Activated gamma-delta T cell treated with anti-CD3 and anti-CD28 coated beads, Interleukin-2, amount 50 U/mL, for 16 hours (primary cell): Measurements from ENCODE around the gene PCAT6.
"Not testable (repeated sequence)": the region's sequence is repeated elsewhere in the genome, so short reads cannot be mapped to it uniquely, and the experiment has no call there.

ENCODE experiments used
- DNase-seq: peaks from one replicate; pipeline ENCODE4 v3.0.0-alpha.2; 2020; ENCODE audit warnings: low read depth

The PCAT6 gene

DNA sequence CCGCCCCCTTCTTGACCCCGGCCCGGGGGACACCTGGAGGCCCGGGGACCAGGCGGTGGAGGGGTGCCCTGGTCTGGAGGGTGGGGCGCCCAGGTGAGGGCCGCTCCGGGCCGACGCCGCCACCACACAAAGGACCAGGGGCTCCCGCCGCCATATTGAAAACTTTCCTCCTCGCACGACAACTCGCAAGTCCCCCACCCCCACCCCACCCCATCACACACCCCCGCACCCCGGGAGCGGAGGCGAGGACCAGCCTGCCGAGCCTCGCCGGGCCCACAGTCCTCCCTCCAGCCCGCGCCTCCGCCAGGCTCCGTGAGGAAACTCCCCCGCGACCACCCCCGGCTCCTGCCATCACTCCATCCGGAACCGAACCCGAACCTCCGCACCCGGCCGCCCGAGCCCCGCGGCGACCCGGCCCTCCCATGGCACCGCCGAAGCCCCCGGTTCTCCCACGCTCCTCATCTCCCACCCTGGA is 3.3 kb upstream of the PCAT6 start:
- peak; percentile 13 for DNase-seq

DNA sequence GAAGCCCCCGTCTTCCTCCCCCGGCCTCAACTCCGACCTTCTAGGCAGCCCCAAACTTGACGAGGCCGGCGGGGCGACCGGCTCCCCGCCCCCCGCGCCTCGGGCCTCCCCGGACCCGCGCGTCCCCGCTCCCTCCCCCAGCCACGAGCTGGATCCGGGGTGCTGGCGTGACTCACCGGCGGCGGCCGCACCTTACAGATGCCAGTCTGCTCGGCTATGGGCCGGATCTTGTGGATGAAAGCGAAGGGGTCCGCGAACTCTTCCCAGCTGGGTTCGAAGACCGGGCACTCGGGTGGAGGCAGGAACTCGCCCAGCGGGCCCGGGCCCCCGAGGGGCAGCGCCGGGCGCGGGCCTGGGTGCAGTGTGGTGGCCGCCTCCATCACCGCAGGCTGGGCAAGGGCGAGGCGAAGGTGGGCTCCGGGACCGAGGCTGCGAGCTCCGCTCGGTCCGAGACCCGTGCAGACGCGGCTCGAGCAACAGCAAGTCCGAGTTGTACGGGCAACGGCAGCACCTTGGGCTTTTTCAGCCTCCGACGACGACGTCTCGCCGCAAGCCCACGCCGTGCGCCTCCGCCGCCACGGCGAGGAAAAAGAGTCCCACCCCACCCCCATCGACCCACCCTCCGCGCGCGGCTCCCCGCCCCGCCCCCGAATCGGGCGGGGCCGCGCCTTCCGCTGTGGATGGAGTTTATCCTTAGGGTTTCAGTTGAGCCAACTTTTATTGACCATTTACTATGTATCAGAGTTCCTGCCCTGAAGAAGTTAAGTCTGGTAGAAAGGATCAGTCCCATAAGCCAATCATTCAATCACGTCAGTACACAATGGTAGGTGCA is 2.6 kb upstream of the PCAT6 start, which contains the start of gene KDM5B:
Gene KDM5B, minus strand, starts transcription at position 496 of the 832 bp plus-strand sequence. Its CDS starts 116 bp downstream, at position 380.
- DNase-seq: peak; percentile 50

DNA sequence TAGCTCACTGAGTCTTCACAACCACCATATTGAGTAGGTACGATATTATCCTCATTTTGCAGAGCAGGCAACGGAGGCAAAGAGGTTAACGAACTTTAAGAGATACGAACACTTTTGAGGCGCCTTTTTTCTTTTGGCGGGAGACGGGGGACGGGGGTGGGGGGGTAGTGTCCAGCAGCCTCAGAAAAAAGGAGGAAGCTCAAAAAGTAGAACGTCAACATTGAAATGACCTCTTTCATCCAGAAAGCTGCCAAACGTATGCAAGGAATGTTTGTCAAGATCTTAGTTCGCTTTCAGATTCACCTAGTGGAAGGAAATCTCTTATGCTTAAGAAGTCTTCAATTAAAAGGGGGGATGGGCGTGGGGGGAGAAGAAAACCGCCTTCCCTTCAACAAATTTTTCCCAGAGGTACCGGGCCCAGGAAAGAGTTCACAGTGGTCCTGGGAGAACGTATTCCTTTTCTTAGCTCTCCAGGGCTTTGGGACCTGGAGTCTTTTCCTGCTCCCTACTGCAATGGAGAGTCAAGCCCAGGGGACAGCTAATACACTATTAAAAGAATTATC is 1.1 kb upstream of the PCAT6 start:
- no peak for DNase-seq

DNA sequence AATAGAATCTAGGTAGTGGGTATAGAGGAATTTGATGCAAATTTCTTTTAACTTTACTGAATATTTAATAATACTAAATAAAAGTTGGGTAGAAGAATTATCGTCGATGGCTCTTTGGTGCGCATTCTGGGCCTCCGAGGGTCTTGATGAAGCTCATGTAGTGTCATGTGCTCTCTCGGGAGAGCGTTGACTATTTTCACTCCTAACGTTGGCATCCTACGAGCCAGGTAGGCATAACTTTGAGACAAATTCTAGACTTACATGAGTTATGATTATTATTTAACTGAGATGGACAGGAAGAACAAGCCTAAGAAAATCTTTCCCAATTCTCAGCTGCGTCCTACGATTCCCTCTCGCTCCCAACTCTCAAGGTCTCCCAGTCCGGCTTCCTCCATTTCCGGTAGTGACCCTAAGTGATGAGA is 550 bp upstream of the PCAT6 start:
- no peak for DNase-seq

DNA sequence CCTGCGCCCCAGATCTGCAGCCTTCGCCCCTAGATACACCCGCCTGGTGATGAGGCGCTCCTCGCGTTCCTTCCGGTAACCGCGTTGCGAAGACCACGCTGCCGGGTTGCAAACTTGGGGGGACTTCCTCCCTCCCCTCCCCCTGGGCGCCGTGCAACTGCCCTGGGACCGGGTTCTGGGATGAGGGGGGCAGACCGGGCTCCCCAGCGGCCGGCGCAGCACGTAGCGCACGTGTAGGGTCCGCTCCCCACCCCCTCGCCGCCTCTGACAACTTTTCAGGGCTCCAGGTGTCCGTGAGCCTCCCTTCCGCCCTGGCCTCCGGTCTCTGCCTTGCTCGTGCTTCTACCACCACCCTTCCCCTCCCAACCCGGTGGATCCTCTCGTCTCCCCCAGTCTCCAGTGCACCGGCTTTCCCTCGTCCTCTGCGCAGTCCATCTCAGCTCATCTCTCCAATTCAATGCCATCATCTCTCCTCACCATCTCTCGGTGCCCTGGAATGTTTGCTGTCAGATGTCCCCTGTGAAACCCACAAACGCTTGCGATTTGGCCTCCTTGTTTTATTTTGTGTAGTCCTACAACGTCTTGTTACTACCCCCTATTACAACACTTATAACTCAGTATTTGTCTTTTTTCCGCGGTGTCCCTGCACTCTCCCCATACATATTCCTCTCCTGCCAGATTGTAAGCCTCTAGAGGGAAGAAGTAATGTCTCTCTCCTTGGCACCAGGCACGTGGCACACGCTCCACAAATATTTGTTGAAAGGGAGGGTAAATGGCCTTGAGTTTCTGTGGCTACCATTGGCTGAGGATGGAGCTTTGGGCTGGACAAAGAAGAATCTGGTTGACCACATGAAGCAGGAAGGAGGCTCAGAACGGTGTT is 782 bp downstream of the PCAT6 start:
- DNase-seq: no peak

DNA sequence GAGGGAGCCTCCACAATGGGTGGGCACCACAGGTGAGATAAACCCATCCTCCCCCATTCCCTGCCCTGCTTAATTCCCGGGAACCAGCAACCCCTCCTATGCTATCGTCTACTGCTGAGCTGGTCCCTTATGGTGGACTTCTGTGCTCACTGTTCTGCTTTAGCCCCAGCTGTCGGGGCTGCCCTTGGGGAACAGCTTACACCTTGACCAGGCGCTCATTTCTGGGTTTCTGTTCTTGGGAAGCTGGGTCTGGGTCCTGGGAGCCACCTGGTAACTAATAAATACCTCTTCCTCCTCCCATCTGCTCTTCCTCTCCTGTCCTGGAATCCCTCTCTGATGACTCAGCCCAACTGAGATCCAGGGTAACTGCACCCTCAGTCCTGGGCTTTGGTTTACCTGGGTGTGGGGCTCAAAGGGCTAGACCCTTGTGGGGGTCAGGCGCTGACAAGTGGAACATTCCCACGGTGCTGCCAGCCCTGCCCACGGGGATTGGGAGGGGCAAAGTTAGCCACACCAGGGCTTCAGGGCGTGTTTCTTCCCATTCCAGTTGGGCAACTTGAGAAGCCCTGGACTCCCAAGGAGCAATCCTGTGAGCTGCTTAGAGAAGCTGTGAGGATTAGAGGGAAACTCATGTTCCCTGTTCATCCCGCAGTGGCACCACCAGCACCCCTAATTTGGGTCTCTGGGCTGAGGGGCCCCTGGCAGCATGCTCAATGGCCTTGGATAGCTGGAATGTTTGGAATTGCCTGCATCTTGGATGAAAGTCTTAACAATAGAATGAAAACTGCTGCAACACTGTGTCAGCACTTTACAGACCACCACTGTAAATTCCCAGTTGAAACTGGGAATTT is 1.6 kb downstream of the PCAT6 start:
- DNase-seq: no peak

DNA sequence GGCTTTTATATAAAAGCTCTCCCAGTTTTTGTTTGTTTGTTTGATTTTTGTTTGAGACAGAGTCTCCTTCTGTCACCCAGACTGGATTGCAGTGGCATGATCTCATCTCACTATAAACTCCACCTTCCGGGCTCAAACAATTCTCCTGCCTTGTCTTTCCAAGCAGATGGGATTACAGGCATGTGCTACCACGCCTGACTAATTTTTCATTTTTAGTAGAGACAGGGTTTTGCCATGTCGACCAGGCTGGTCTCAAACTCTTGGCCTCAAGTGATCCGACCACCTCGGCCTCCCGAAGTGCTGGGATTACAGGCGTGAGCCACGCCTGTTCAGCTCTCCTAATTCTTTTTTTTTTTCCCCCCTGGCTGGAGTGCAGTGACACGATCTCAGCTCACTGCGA is 4.4 kb downstream of the PCAT6 start:
- no peak for DNase-seq

DNA sequence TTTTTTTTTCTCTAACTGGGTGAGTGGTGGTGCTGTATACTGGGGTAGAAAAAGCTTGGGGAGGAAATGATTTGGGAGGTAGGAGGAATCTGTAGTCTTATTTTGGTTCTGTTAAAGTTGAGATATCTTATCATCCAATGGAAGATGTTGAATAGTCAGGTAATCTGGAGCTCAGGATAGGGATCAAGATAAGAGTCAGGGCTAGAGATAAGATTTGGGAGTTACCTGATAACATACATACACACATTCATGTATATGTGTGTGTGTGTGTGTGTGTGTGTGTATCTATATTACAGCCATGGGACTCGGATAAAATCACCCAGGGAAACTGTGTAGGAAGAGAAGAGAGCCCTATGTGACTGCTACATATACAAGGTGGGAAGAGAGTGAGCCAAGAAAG is 8.1 kb downstream of the PCAT6 start:
- DNase-seq: no peak

DNA sequence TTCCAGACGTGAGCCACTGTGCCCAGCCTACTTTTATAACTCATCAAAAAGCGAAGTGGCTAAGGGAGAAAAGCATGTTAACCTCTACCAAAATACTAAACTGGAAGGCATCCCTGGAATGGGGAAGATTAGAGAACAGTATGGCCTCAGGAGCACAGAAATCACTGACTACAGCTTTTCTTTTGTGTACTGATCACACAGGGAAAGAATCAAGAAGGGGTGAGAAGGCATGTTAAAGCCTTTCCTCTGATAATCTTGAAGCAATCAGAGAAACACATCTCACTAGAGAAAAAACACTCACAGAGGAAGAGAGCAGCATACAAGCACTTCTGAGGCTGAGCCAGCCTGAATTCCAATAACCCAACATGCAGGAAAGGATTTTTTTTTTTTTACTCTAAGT is 10.7 kb downstream of the PCAT6 start:
- DNase-seq: no peak

DNA sequence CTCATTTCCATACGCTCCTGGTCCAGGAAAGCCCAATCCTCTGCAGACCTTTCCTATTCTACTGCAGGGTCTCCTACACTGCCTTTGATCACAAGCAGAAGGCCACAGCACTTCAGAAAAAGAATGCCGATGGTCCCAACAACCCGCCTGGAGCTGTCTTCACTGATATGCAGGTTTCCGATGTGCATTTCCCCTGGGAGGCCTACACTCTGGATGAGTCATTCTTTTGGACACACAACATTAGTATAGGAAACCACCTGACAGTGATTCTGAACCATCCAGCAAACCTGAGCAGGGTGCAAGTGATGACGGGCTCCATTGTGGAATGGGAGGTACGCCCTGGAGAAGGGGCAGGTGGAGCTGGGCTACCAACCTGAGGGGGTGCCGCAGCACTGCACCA is 15.0 kb downstream of the PCAT6 start:
- DNase-seq: no peak

DNA sequence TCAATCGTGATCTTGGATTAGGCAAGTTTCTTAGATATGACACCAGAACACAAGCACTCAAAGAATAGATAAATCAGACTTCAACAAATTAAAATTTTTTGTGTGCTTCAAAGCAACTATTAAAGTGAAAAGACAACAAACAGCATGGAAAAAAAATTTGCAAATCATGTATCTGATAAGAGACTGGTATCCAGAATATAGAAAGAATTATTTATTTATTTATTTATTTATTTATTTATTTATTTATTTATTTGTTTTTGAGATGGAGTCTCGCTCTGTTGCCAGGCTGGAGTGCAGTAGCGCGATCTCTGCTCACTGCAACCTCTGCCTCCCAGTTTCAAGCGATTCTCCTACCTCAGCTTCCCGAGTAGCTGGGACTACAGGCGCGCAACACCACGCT is 18.5 kb downstream of the PCAT6 start:
- not testable (repeated sequence) for DNase-seq

DNA sequence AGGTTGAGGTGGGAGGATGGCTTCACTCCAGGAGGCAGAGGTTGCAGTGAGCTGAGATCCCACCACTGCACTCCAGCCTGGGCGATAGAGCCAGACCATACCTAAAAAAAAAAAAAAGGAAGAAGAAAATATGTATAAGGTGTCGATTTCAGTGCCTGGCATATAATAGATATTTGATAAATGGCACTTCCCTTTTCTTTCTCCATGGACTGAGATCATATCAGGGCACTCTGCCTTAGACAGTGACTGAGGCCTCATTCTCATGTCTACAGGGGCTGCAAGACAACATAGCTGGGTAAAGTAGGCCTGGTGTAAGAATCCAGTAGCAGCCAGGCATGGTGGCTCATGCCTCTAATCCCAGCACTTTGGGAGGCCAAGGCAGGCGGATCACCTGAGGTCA is 21.2 kb downstream of the PCAT6 start:
- no peak for DNase-seq

DNA sequence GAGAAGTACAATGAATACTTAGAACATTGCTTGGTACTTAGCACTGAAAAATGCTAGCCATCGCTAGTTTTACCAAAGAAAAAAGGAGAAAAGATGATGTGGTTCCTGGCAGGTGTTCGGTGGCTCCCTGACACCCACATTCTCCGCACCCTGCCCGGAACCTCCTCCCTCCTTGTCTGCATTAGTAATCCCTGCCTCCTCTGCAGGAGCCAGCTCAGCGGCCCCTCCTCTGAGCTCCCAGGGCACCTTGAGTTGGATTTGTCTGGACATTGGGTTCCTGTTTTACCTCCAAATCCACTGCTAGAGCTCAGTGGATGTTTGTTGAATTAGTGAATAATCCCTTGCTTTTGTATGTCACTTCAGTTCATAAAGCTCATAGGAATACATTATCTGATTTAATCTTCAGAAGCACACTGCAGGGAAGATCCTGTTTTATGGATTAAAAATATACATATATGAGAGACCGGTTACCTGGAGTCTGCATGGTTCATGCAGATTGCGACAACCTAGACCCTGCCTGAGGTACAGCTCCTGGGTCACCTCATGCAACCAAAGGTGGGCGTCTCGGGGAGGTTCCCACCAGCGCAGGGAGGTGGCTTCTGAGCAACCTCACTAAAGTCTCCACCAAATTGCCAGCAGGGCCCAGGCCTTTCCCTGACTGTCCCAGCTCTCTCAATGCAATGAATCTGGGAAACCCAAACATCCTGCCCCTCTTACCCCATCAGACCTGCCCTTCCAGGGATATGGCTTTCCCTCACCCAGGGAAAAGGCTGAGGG is 24.2 kb downstream of the PCAT6 start:
- no peak for DNase-seq

DNA sequence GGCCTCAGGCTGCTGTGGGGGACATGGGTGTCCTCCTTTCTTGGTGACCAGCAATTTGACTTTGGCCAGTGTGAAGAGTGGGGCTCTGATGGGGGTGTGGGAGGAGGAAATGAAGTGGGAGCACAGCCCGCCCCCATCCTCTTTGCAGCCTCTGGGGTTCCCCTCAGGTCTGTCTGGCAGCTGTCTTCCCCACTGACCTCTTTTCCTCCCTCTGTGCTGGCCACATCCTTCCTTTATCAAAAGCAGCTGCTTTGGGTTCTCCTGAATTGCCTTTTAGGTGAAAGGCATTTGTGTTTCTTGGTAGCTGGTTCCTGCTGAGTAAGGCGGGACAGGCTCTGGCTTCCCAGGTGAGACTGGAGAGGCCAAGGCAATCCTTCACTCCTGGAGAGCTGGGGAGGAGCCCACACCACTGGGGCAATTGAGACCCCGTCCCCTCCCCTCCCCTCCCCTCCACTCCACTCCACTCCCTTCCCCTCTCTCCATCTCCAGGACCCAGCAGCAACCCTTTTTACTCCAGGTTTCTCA is 24.9 kb downstream of the PCAT6 start:
- peak; percentile 11 for DNase-seq

DNA sequence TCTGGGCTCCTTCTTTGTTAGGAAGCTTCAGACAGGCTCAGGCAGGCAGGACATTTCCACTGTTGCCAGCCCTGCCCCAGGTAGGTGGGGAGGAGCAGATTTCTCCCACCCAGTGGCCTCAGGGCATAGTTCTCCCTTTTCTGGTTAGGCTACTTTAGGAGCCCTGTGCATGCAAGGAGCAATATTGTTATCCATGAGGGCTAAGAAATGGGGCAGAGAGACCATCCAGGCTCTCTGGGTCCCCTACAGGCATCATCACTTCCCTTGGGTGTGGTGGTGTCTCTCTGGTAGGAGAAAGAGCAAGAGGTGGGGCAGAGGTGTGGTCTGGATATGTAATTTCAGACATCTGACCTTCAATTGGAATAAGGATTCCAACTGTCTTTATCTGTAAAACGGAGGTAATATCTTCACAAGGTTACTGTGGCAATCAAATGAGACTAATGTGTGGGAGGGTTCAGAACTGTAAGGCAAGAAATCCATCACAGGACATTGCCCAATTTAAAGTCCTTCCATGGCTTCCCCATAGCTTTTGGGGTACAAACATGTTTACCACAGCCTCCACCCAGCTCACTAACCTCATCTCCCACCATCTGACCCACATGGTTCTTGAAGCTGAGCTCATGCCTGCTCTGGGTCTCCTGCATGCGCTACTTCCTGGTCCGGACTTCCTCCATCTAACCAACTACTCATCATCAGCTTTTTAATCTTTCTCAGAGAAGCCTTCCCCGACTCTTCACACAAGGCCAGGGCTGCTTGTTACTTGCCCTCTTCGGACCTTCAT is 26.1 kb downstream of the PCAT6 start:
- DNase-seq: no peak

DNA sequence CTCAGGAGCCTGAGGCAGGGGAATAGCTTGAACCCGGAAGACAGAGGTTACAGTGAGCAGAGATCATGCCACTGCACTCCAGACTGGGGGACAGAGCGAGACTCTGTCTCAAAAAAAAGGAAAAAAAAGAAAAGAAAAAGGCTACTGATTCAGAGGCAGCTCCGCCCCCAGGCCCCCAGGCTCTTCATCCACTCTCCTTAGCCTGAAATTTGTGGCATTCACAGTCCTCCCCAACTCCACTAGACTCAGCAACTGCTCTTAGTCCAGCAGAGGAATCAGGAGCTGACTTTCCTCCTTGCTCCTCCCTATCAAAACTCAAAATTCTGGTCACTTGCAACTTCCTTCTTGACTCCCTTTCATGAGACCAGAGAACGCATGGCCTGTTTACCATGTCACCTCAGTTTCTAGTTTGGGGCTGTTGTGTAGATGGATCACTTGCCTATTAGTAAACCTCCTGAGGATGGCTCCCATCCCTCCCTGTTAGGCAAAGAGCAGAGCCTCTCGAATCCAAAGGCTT is 27.1 kb downstream of the PCAT6 start:
- DNase-seq: no peak

DNA sequence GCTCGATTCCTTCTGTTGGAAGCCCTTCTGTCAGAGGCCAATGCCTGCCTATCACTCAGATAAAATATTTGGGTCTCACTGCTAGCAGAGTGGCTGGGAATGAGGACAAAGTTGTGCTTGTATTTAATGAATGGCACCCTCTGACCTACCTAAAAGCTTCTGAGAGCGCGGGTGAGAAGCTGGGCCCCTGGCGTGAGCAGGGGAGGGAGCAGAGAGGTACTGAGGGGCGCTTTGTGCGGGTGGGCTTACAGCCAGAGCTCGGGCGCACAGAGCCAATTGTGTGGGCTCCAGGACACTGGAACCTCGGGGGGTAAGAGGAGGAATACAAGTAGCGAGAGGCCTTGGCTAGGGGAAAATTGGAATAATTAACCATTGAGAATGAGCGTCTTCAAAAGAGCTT is 32.3 kb downstream of the PCAT6 start:
- no peak for DNase-seq

DNA sequence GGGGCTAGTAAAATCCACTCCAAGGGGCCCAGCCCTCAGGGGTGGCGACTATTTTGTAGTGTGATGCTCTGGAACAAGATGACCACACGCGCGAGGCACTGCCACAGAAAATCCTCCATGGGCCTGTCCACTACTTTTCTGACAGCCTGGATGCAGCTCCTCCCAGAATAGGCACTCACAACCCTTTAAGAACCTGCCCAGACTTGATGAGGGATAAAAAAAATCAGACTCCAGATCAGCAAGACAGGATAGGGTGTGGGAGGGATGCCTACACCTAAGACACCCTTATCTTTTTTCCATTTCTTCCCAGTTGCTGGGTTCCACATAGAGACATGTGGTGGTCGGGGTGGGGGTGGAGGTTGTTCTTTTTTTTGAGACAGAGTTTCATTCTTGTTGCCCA is 33.5 kb downstream of the PCAT6 start:
- no peak for DNase-seq

DNA sequence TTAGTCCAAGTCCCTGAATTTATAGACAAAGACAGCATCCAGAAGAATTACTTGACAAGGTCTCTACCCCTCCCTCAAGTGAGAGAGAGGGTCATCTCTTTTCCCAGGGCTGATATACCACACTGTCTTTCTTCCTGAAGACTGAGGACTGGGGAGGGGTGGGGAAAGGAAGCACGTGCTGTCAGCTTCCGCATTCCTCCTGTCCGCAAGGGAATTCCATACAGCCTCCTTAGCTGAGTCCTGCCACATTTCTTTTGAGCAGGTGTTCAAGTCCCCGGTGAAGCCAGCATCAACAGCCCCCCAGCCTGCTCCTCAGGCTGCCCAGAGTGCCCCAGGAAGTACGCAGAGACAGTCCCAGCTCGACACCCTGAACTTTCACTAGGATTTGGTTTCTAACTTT is 34.2 kb downstream of the PCAT6 start:
- DNase-seq: no peak

DNA sequence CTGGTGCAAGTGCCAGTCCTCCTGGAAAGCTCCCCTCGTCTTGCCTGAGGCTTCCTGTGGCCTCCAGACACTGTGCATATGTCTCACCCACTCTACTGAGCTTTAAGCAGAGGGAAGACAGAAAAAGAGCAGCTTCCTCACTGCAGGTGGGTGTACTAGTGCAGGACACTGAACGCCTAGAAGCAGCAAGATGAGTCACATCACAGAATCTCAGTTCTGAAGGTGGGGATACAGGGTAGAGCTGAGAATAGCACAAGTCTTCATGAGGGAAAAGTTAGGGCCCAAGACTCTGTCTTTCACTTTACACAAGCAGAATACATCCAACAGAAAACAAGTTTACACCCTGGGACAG is 37.4 kb downstream of the PCAT6 start:
- DNase-seq: no peak
